GF-D8 (cell line): ENCODE results near the gene CDY1B.
"Not testable (repeated sequence)": the region's sequence is repeated elsewhere in the genome, so short reads cannot be mapped to it uniquely, and the experiment has no call there.

Source experiments
- DNase-seq: peaks from one replicate; lab custom pipeline; 2025; lab: John Stamatoyannopoulos, UW

CDY1B gene, protein sequence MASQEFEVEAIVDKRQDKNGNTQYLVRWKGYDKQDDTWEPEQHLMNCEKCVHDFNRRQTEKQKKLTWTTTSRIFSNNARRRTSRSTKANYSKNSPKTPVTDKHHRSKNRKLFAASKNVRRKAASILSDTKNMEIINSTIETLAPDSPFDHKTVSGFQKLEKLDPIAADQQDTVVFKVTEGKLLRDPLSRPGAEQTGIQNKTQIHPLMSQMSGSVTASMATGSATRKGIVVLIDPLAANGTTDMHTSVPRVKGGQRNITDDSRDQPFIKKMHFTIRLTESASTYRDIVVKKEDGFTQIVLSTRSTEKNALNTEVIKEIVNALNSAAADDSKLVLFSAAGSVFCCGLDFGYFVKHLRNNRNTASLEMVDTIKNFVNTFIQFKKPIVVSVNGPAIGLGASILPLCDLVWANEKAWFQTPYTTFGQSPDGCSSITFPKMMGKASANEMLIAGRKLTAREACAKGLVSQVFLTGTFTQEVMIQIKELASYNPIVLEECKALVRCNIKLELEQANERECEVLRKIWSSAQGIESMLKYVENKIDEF

DNA sequence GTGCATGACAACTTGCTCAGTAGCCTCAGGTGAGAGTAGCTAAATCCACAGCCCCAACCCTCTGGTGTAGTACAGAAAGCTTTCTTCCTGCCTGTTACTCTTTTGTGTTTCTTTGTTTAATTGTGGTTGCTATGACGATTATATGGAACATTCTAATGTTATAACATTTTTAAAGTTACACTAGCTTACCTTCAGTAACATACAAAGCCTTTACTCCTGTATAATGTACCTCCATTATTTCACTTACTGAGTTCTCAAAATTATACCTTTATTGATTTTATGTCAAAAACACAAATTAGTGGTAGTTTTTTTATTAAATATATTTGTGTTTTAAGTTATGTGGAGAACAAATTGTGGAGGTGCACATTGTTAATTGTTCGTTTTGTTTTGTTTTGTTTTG lies at the start of gene CDY1B:
CDY1B (minus strand) TSS at position 101 of the 400 bp plus-strand sequence. CDS start 331 bp downstream, outside the sequence.
- DNase-seq = not testable (repeated sequence)

- DNase-seq = not testable (repeated sequence)
Observed at GRCh38 chrY:24049525-24049924, 1.7 kb upstream of the CDY1B start.

DNA sequence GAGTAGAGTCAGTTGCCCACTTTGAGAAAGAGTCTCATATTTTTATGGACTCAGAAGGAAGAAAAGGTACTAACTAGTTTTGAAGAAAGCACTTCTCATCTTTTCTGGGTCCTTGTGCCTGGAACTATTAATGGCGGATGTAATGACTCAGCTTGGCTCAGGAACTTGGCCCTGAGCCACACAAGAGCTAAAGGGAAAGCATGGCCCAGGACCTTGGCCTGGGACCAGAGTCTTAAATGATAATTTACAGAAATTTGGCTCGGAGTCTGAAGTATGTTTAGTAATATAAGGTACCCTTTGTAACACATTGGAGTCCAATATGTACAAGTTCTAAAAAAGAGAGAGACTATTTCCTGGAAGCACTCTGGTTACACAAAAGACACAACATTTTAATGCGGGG lies 4.6 kb downstream of the CDY1B start:
- not testable (repeated sequence) for DNase-seq

- not testable (repeated sequence) for DNase-seq
Observed at GRCh38 chrY:24039008-24039718, 8.7 kb downstream of the CDY1B start.

GRCh38 chrY:24026212-24027103 lies 21.4 kb downstream of the CDY1B start:
- not testable (repeated sequence) for DNase-seq
